ENCODE data around the gene TNFRSF8. TPM values are rescaled to one million over a fixed set of nuclear protein-coding genes. Genes with fewer than 3 reads are reported as not detected.

TNFRSF8 gene
- total RNA-seq, 1 donor from 2014 or later: not detected

DNA sequence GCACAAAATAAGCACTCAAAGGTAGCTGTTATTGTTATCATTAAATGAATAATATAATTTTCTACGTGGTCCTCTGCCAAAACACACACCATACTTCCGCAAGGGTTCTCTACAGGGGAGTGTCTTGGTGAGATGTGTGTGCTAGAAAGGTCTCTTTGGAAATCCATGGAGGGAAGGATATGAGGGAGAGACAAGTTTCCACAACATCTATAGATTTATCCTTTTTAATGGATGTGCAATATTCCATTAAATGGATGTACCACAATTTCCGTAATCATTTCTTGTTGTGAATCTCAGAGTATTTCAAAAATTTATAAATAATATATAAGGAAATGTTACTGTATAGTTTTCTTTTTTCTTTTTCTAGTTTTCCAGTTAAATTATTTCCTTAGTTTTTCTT is 2.6 kb upstream of the TNFRSF8 start:
- no peak for TF ChIP-seq CTCF (conservative IDR thresholded peaks at IDR 0.05)
- Mint-ChIP-seq H3K4me3 (no peak overlapping the region), H3K9me3 (no peaks in the 10 kb centered on the region), H3K27me3 (ENCODE audit: low read depth) (peaks cover 63% of the 10 kb centered on the region), H3K27ac (ENCODE audit: unreplicated experiment) (no peak overlapping the region), H3K36me3 (ENCODE audit: low read depth) (peaks cover 3% of the 10 kb centered on the region), H3K4me1 (no peaks in the 10 kb centered on the region)
- DNase-seq (ENCODE audit: low read depth, low spot score): no peak

- Mint-ChIP-seq H3K4me1 (peaks cover 12% of the 10 kb centered on the region), H3K27me3 (ENCODE audit: low read depth) (peaks cover 82% of the 10 kb centered on the region), H3K4me3 (no peak overlapping the region), H3K36me3 (ENCODE audit: low read depth) (peaks cover 3% of the 10 kb centered on the region), H3K27ac (ENCODE audit: unreplicated experiment) (no peak overlapping the region), H3K9me3 (no peaks in the 10 kb centered on the region)
- no peak for TF ChIP-seq CTCF (conservative IDR thresholded peaks at IDR 0.05)
- DNase-seq (ENCODE audit: low read depth, low spot score): no peak
These were observed 1.2 kb downstream of the TNFRSF8 start for GRCh38 chr1:12064073-12064969.

DNA sequence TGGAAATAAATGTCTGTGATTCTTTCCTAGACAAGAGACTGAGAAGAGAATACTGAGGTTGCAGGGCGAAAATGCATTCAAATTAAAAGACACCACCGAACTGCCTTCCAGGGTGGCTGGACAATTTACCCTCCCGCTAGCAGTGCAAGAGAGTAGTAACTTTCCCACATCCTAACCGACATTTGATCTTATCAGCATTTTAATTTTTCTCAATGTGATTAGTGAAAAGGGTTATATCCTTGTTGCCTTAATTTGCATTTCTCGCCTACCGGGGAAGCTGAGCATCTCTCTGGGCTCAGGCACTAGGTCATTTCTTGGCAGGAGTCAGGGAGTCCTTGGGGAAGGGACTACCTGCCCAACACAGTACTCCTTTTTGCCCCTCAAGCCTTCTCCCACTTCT is 2.8 kb downstream of the TNFRSF8 start:
- no peak for TF ChIP-seq CTCF (conservative IDR thresholded peaks at IDR 0.05)
- H3K4me1 Mint-ChIP-seq: peaks cover 12% of the 10 kb centered on the region
- no peaks in the 10 kb centered on the region for H3K36me3 Mint-ChIP-seq (ENCODE audit: low read depth)
- H3K27ac Mint-ChIP-seq (ENCODE audit: unreplicated experiment): no peak overlapping the region
- no peak overlapping the region for H3K4me3 Mint-ChIP-seq
- H3K27me3 Mint-ChIP-seq (ENCODE audit: low read depth): peaks cover 73% of the 10 kb centered on the region
- no peaks in the 10 kb centered on the region for H3K9me3 Mint-ChIP-seq
- no peak for DNase-seq (ENCODE audit: low read depth, low spot score)

GRCh38 chr1:12067900-12068821 is 5.1 kb downstream of the TNFRSF8 start:
- Mint-ChIP-seq H3K4me3 (no peak overlapping the region), H3K27me3 (ENCODE audit: low read depth) (peaks cover 51% of the 10 kb centered on the region), H3K27ac (ENCODE audit: unreplicated experiment) (no peak overlapping the region), H3K9me3 (no peaks in the 10 kb centered on the region), H3K36me3 (ENCODE audit: low read depth) (no peaks in the 10 kb centered on the region), H3K4me1 (peaks cover 12% of the 10 kb centered on the region)
- TF ChIP-seq CTCF (conservative IDR thresholded peaks at IDR 0.05): no peak
- no peak for DNase-seq (ENCODE audit: low read depth, low spot score)

DNA sequence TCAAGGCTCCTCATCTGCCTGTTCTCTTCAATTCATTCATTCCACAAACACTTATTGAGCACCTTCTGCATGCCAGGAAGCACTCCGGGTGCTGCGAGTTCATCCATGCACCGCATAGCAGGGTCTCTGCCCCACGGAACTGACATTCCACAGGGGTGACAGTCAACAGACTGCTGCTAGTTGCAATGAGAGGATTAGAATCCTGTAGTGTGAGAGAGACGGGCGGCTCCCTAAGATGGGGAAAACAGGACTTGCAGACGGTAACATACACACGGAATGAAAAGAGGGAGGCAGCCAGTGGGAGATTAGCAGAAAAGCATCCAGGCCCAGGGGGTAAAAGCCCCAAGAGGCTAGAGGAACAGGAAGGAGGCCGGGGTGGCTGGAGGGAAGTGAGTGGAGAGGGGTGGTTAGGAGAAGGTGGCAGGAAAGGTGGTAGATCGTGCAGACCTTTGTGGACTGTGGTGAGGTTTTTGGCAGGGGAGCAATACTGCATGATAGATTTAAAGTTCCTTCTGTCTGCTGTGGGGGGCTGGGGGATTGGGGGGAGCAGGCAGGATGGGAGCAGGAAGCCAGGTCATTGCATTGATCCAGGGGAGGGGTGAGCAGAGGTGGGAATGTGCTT is 6.6 kb downstream of the TNFRSF8 start:
- Mint-ChIP-seq H3K36me3 (ENCODE audit: low read depth) (no peaks in the 10 kb centered on the region), H3K9me3 (no peaks in the 10 kb centered on the region), H3K27me3 (ENCODE audit: low read depth) (peaks cover 37% of the 10 kb centered on the region), H3K4me3 (no peak overlapping the region), H3K4me1 (peaks cover 12% of the 10 kb centered on the region), H3K27ac (ENCODE audit: unreplicated experiment) (no peak overlapping the region)
- no peak for TF ChIP-seq CTCF (conservative IDR thresholded peaks at IDR 0.05)
- DNase-seq (ENCODE audit: low read depth, low spot score): no peak
